A673 (cell line): ENCODE data around the gene COBL.

Source experiments
- EZH2 ChIP-seq: fragments of 200-600 bp; sonication (generic); IDR thresholded peaks from 2 replicates; pipeline ENCODE4 v1.6.1; 2017; ENCODE audit warnings: borderline replicate concordance, low read depth, mild to moderate bottlenecking, mixed read lengths, antibody characterized with exemption, low read length; ENCODE audit not compliant: poor library complexity, severe bottlenecking
- TF ChIP-seq, protein P1 (sequence below): fragments of 300-800, 200-600 bp; sonication (generic); conservative IDR thresholded peaks from 2 replicates; pipeline ENCODE4 v1.5.1; 2017; ENCODE audit warnings: low read depth, mild to moderate bottlenecking, antibody characterized with exemption, low read length, moderate library complexity, mixed read lengths

GRCh38 chr7:51262796-51263531 lies 53.6 kb downstream of the COBL start:
- TF ChIP-seq, protein P1, sequence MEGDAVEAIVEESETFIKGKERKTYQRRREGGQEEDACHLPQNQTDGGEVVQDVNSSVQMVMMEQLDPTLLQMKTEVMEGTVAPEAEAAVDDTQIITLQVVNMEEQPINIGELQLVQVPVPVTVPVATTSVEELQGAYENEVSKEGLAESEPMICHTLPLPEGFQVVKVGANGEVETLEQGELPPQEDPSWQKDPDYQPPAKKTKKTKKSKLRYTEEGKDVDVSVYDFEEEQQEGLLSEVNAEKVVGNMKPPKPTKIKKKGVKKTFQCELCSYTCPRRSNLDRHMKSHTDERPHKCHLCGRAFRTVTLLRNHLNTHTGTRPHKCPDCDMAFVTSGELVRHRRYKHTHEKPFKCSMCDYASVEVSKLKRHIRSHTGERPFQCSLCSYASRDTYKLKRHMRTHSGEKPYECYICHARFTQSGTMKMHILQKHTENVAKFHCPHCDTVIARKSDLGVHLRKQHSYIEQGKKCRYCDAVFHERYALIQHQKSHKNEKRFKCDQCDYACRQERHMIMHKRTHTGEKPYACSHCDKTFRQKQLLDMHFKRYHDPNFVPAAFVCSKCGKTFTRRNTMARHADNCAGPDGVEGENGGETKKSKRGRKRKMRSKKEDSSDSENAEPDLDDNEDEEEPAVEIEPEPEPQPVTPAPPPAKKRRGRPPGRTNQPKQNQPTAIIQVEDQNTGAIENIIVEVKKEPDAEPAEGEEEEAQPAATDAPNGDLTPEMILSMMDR, result no peak
- no peak for TF ChIP-seq EZH2
